Stimulated activated CD4-positive, alpha-beta T cell treated with anti-CD3 and anti-CD28 coated beads, TNF-alpha, amount 100 ng/mL, for 48 hours (primary cell): Measurements from ENCODE around the gene GASK1B.
A peak's percentile ranks its signal among the peaks of the same experiment; 100 is the strongest.

ENCODE experiments used
- DNase-seq, 3 donors: peaks; one replicate each; pipeline ENCODE4 v3.0.0-alpha.2; 2020; ENCODE audit warnings: low read depth in 3 of 3

Gene GASK1B

DNA sequence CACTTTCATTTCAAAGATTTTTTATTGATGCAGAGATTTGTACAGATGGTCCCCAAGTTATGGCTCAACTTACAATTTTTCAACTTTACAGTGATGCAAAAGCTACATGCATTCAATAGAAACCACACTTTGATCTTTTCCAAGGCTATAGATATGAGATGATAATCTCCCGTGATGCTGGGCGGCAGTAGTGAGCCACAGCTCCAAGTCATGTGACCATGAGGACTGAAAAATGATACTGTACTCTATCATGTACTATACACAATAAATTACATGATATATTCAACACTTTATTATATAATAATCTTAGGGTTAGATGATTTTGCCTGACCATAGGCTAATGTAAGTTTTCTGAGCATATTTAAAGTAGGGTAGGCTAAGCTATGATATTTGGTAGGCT is 14.0 kb upstream of the GASK1B start:
- no peak for DNase-seq

DNA sequence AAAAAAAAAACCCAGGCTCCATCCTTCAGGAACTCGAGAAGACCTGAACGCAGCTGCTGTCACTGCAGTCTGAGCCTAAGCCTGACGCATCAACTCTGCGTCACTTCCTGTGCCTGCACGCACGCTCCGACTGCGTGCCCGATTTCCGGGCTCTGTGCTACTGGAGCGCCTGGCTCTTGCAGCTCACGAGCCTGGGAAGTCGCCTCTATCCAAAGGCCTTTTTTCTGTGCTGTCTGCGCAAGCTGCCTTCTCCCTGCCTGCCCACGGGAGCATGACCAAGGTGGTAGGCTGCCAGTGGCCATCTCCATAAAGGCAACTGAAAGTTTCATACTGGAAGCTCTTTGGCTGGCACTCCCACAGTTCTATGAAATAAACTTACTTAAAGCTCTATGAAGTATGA is 9.9 kb upstream of the GASK1B start:
- no peak for DNase-seq

DNA sequence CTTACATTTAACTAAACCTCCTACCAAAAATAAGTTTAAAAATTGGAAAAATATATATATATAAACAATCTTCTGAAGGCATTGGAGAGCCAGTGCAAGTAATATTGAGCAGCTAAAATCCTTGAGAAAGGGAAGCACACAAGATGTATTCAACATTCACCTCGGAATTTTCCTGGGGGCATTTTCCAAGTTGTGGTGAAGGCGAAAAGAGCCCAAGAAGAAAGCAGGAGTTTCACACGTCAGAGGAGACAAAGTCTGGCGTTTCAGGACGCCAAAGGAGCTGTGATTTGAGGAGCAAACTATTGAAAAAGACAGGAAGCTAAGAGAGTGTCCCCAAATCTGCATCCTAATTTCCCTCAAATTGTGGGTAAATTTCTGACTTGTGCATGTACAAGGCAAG is 9.1 kb upstream of the GASK1B start:
- DNase-seq = no peak

GRCh38 chr4:158179465-158179864 is 6.6 kb upstream of the GASK1B start:
- DNase-seq = no peak

GRCh38 chr4:158176776-158177175 is 4.0 kb upstream of the GASK1B start:
- DNase-seq = no peak

DNA sequence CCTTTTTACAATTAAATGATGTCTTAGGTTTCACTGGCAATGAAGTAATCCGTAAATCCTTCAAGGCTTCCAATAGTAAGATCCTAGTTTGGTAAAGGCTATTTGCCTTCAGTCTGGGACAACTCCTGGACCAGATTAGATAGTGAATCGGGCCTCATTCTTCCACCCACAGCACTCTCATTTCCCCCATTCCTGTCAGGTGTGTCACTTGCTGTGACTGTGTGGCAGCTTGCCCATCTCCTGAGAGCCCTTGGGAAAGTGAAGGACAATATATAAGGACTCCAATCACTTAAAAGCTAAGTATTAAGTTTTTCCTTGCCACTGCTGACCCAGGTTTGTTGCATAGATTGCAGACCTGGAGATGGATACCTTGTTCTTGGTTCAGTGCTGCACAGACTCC is 3.3 kb upstream of the GASK1B start:
- DNase-seq = no peak

DNA sequence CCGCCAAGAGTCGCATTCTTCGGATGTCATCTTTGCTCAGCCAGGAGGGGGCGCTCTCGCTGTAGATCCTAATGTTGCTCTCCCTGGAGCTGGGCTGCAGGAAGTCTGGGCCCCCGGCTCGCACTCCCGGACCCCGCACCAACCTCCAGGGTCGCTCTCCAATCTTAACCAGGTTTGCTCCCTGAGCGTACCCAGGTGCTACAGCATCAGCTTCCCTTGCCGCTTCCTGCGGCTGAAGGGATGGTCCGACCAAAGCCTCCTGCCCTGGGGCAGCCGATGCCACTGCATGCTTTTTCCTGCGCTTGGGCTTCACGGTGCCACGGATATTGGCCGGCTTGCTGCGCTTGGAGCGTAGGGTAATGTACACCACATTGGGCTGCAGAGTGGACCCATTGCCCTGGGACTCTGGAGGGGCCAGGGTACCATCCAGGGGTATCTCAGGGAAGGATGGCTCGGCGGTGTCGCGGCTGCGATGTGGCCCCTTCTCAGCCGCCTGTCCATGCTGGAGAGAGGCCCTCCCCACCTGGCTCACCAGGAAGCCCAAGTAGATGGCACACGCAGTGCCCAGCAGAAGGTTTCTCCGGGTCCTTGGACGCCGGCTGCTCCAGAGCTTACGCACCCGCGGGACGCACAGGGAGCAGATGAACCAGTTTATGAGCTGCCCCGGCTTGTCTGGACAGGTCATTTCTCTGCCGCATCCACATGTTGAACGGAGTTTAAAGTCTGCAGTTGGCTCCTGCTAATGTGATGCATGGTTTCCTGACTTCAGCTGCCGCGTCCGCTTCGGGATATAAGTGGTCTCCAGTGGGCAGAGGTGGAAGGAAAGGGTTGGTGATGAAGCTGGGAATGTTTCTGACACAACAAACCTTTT is 1.9 kb downstream of the GASK1B start:
- DNase-seq = peak in 1 of 3 donors; percentile 18

GRCh38 chr4:158169931-158170690 is 2.7 kb downstream of the GASK1B start:
- DNase-seq = no peak

DNA sequence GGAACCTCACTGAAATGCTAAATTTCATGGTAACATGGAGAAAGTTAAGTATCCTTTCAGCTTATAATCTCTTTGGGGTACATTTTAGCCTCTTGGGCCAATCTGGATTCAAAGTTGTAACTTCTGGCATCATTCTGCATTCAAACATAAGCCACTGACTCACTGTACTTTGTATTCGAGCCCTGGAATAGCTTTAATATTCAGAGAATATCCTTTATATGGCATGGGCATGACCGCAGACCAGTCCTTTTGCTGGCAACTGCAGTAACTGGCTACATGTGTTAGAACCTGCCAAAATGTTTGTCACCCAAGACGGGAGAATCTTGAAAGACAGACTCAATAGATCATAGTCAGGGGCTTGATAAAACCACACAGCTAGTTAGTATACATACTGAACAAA is 3.3 kb downstream of the GASK1B start:
- DNase-seq = no peak

- no peak for DNase-seq
Measured at GRCh38 chr4:158168606-158169005, 4.2 kb downstream of the GASK1B start.

DNA sequence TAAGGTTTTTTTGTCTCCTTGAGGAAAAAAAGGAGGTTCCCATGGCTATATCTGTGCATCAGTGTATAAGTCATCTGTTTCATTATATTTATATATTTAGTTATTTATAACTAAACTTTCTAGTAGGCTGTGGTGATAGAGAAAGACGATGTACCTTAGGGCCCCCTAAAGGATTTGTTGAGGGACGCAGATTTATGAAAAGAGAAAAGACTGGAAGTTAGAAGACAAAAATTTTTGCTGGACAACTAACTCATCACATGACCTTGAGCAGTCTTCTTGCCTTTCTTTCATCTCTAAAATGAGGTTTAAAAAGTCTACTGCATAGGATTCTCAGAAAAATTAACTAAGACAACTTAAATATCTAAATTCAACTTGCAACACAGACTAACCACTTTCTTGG is 6.1 kb downstream of the GASK1B start:
- DNase-seq = no peak

- DNase-seq = no peak
Measured at GRCh38 chr4:158164768-158165213, 8.0 kb downstream of the GASK1B start.

DNA sequence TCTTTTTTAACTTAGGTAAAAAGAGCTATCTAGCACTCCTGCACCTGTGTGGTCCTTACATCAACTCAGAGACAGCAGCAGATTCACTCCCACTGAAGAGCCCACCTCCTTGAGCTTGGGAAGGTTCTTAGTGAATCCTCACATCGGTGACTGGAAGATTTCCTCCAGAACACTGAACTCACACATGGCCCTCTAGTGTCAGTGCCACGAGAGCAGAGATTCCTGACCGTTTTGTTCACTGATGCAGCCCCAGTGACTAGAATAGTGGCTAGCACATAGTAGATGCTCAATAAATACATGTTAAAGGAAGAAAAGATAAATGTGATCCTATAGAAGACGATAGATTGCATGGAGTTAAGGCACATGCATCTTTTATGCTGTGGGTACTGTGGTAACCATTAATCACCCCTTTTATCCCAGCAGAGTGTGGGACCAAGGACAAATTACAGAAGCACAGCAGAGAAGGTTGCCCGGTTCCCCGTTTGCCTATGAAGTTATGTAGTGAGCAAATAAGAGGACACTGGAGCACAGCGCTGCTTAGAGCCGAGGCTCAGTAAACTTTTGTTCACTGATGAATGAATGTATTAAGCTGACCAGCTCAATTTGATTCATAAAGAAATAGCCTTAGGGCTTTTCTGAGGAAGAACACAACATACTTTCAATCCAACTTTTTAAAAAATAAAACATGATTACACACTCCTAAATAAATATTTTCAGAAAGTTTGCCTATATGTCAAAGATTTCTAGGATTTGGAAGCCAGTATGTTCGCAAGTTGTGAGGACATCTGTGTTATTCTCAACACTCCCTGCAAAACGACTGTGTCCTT is 8.7 kb downstream of the GASK1B start:
- no peak for DNase-seq

GRCh38 chr4:158162631-158163030 is 10.2 kb downstream of the GASK1B start:
- DNase-seq = no peak

DNA sequence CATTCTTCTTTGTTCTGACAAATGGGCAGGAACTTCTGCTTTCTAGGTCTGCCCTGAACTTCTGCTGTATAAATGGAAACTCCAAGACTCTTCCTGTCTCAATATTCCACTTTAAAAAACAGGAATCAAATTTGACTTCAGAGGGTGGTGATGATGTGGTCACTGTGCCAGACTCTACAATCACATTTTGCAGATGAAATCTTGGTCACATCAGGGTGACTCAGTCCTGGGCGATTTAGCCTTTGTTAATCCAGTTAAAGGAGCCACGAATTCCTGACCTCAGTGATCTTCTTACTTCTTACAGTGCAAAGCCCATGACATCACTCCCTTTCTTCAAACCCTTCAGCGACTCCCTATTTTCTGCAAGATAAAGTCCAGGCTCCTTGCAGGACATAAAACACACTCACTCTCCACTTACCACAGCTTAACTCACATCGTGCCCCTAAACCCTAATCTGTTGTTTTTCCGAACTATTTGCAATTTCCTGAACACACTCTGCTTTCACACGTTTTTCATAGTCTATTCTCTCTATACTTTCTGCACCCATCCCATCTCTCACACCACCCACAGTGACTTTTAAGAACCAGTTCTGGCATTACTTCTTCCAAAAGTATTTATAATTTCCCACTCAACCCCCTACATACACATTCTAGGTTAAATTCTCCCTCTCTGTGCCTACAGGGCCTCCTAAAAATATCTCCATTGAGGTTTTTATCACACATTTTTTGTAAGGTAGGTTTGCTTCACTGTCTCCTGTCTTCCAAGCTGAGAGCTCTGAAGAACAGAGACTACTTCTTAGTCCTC is 11.1 kb downstream of the GASK1B start:
- no peak for DNase-seq

- DNase-seq = no peak
Measured at GRCh38 chr4:158159718-158160094, 13.1 kb downstream of the GASK1B start.

- DNase-seq = no peak
Measured at GRCh38 chr4:158159054-158159717, 13.6 kb downstream of the GASK1B start.

- DNase-seq = no peak
Measured at GRCh38 chr4:158157412-158157811, 15.4 kb downstream of the GASK1B start.

- DNase-seq = no peak
Measured at GRCh38 chr4:158155656-158156356, 17.0 kb downstream of the GASK1B start.

DNA sequence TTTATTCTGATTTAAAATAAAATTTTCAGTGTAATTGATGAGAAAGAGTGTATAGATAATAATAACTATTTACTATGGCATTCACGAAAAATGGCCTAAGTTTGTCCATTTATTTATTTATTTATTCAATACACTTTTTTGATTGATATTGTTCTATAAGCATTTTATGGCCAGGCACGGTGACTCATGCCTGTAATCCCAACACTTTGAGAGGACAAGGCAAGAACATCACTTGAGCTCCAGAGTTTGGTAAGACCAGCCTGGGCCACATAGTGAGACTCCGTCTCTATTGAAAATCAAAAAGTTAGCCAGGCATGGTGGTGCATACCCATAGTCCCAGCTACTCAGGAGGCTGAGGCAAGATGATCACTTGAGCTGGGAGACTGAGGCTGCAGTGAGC is 25.7 kb downstream of the GASK1B start:
- DNase-seq = no peak
